CD14-positive monocyte (primary cell): ENCODE data around the gene TMOD3. TPM values are rescaled to one million over a fixed set of nuclear protein-coding genes. Genes with fewer than 3 reads are reported as not detected.
A peak's percentile ranks its signal among the peaks of the same experiment; 100 is the strongest.

Experiments
- DNase-seq, 3 donors: peaks; one replicate each; pipeline ENCODE4 v3.0.0-alpha.2; 2011 to 2022
- H2AFZ ChIP-seq: 2 replicates; pipeline ENCODE4 v1.6.0; 2012; ENCODE audit warnings: mild to moderate bottlenecking, low read depth, low read length, inconsistent platforms; ENCODE audit not compliant: insufficient read depth, poor library complexity, severe bottlenecking
- H3K27ac ChIP-seq, 2 donors: 1 replicate in 1 of 2; 2 replicates in 1 of 2; pipeline ENCODE4 v1.5.1; 2012 to 2013; ENCODE audit warnings: low read length in 2 of 2, control low read depth in 1 of 2, inconsistent platforms in 1 of 2, low read depth in 1 of 2, mild to moderate bottlenecking in 1 of 2
- H3K27me3 ChIP-seq, 2 donors: one replicate each; pipeline versions ENCODE4 v1.6.0 to v1.6.1; 2011 to 2013; ENCODE audit warnings: low read length in 2 of 2; ENCODE audit not compliant: control insufficient read depth in 2 of 2, insufficient read depth in 2 of 2
- H3K36me3 ChIP-seq, 2 donors: replicated peaks in 1 of 2; 1 replicate in 1 of 2; 2 replicates in 1 of 2; pipeline versions ENCODE4 v1.5.1 to v1.6.1; 2012 to 2013; ENCODE audit warnings: low read length in 2 of 2, control low read depth in 1 of 2, inconsistent platforms in 1 of 2, mild to moderate bottlenecking in 1 of 2; ENCODE audit not compliant: insufficient read depth in 2 of 2, control insufficient read depth in 1 of 2
- H3K4me1 ChIP-seq, 2 donors: 1 replicate in 1 of 2; 2 replicates in 1 of 2; pipeline versions ENCODE4 v1.5.1 to v1.6.1; 2012 to 2013; ENCODE audit warnings: low read length in 2 of 2, control low read depth in 1 of 2, inconsistent platforms in 1 of 2, mild to moderate bottlenecking in 1 of 2, moderate library complexity in 1 of 2; ENCODE audit not compliant: insufficient read depth in 2 of 2, control insufficient read depth in 1 of 2
- H3K4me2 ChIP-seq: replicated peaks from 2 replicates; pipeline ENCODE3; 2012; ENCODE audit warnings: low read length, moderate library complexity, mild to moderate bottlenecking; ENCODE audit not compliant: poor library complexity, severe bottlenecking; ENCODE audit errors: extremely low read depth
- H3K4me3 ChIP-seq, 3 experiments: fragments of 200-600 bp in 1 of 3; sonication (generic) in 1 of 3; replicated peaks in 1 of 3; 1 replicate in 2 of 3; 2 replicates in 1 of 3; pipeline ENCODE4 v1.5.1; 2011 to 2013; ENCODE audit warnings: low read length in 3 of 3, mild to moderate bottlenecking in 3 of 3, control low read depth in 2 of 3, low read depth in 2 of 3, inconsistent platforms in 1 of 3, moderate library complexity in 1 of 3
- H3K79me2 ChIP-seq: 2 replicates; pipeline ENCODE4 v1.6.0; 2012; ENCODE audit warnings: mild to moderate bottlenecking, control low read depth, inconsistent platforms, low read length, moderate library complexity; ENCODE audit not compliant: insufficient read depth
- H3K9ac ChIP-seq: 2 replicates; pipeline ENCODE4 v1.6.0; 2017; ENCODE audit warnings: low read length, mild to moderate bottlenecking; ENCODE audit not compliant: insufficient read depth, poor library complexity, severe bottlenecking
- H3K9me3 ChIP-seq, 2 donors: replicated peaks in 1 of 2; 1 replicate in 1 of 2; 2 replicates in 1 of 2; pipeline versions ENCODE4 v1.5.1 to v1.6.1; 2012 to 2013; ENCODE audit warnings: low read length in 2 of 2, control low read depth in 1 of 2; ENCODE audit not compliant: control insufficient read depth in 1 of 2, insufficient read depth in 1 of 2
- H4K20me1 ChIP-seq: 2 replicates; pipeline ENCODE4 v1.6.0; 2012; ENCODE audit warnings: mild to moderate bottlenecking, low read length, control low read depth, moderate library complexity; ENCODE audit not compliant: insufficient read depth
- H3K27ac Mint-ChIP-seq, 7 donors: one replicate each; pipeline ENCODE4 v1.8.0; 2020; ENCODE audit warnings: mild to moderate bottlenecking in 7 of 7, mixed read lengths in 7 of 7, moderate library complexity in 6 of 7, inconsistent platforms in 2 of 7
- H3K27me3 Mint-ChIP-seq, 3 donors: one replicate each; pipeline ENCODE4 v1.8.0; 2021 to 2022; ENCODE audit warnings: low read depth in 3 of 3, mild to moderate bottlenecking in 3 of 3, mixed read lengths in 3 of 3, moderate library complexity in 3 of 3, inconsistent platforms in 1 of 3
- H3K36me3 Mint-ChIP-seq, 2 donors: one replicate each; pipeline ENCODE4 v1.8.0; 2020; ENCODE audit warnings: mixed read lengths in 2 of 2, inconsistent platforms in 1 of 2, mild to moderate bottlenecking in 1 of 2
- H3K4me1 Mint-ChIP-seq: one replicate; pipeline ENCODE4 v1.8.0; 2020; ENCODE audit warnings: mild to moderate bottlenecking, mixed read lengths
- H3K4me3 Mint-ChIP-seq, 2 donors: one replicate each; pipeline ENCODE4 v1.8.0; 2020; ENCODE audit warnings: mild to moderate bottlenecking in 2 of 2, mixed read lengths in 2 of 2, moderate library complexity in 1 of 2
- H3K9me3 Mint-ChIP-seq, 7 donors: one replicate each; pipeline ENCODE4 v1.8.0; 2020 to 2022; ENCODE audit warnings: mixed read lengths in 7 of 7, mild to moderate bottlenecking in 6 of 7, moderate library complexity in 6 of 7, inconsistent platforms in 2 of 7
- CTCF ChIP-seq: fragments of 200-600 bp; IDR thresholded peaks from one replicate; pipeline ENCODE4 v1.8.0; 2022; ENCODE audit warnings: antibody characterized with exemption, mild to moderate bottlenecking
- WGBS: methylation state at CpG from one replicate; pipeline ENCODE4 v1.1.5; 2013; ENCODE audit warnings: missing lambda C conversion rate; ENCODE audit not compliant: insufficient coverage; 5-methylcytosine and 5-hydroxymethylcytosine counted together
- intact Hi-C, 2 donors: fragments of 100-400 bp; cut with micrococcal nuclease; formaldehyde crosslinking; loops; one replicate each; pipeline versions ENCODE4 v1.15.0 to v1.15.1; 2023
- polyA plus RNA-seq, 3 donors: library from polyadenylated mRNA; depleted of rRNA in 1 of 3; unstranded in 2 of 3; stranded (reverse) in 1 of 3; fragments of 300-500 nt in 2 of 3; fragments of >200 nt in 1 of 3; fragmentation: Illumina TruSeq in 2 of 3; gene quantifications; 1 replicate in 2 of 3; 2 replicates in 1 of 3; pipeline ENCODE4 v1.2.3, GENCODE V29; 2012 to 2021

Gene TMOD3
- polyA plus RNA-seq, 3 donors, result 7.7 to 34.8 (median 27.8) TPM

GRCh38 chr15:51856714-51857380 is 27.4 kb downstream of the TMOD3 start:
- H4K20me1 ChIP-seq, result peaks cover 100% of the 10 kb centered on the region
- 69% methylated on average over 2 of the region's 5 CpGs for WGBS
- H3K9ac ChIP-seq, result no peak overlapping the region
- H3K27me3 ChIP-seq, result no peaks in the 10 kb centered on the region
- peaks cover 0 to 4% of the 10 kb centered on the region in 2 donors for H3K36me3 ChIP-seq
- peaks cover 12 to 24% of the 10 kb centered on the region in 2 donors for H3K36me3 Mint-ChIP-seq
- H2AFZ ChIP-seq, result no peak overlapping the region
- peaks cover 98% of the 10 kb centered on the region for H3K79me2 ChIP-seq
- H3K4me2 ChIP-seq, result no peak overlapping the region
- intact Hi-C loops, result no loop called here
- H3K4me1 ChIP-seq, result peaks cover 0 to 11% of the 10 kb centered on the region in 2 donors
- DNase-seq, result no peak
- H3K27ac Mint-ChIP-seq, result peak overlapping the region in 1 of 7 donors; percentile 10
- H3K27me3 Mint-ChIP-seq, result no peaks in the 10 kb centered on the region
- no peaks in the 10 kb centered on the region for H3K9me3 Mint-ChIP-seq
- H3K4me1 Mint-ChIP-seq, result peaks cover 34% of the 10 kb centered on the region
- TF ChIP-seq CTCF, result no peak
- H3K9me3 ChIP-seq, result no peaks in the 10 kb centered on the region
- H3K4me3 Mint-ChIP-seq, result no peak overlapping the region
- H3K27ac ChIP-seq, result no peak overlapping the region
- H3K4me3 ChIP-seq, result no peak overlapping the region

- H3K9ac ChIP-seq, result no peak overlapping the region
- H3K4me3 Mint-ChIP-seq, result no peak overlapping the region
- no peaks in the 10 kb centered on the region for H3K27me3 Mint-ChIP-seq
- WGBS, result 80% methylated on average over 6 of the region's 10 CpGs
- no peaks in the 10 kb centered on the region for H3K9me3 ChIP-seq
- no peak overlapping the region for H3K4me3 ChIP-seq
- no peaks in the 10 kb centered on the region for H3K27me3 ChIP-seq
- H4K20me1 ChIP-seq, result peaks cover 100% of the 10 kb centered on the region
- peak overlapping the region in 1 of 7 donors; percentile 13 for H3K27ac Mint-ChIP-seq
- H2AFZ ChIP-seq, result no peak overlapping the region
- intact Hi-C loops, result no loop called here
- peak in 1 of 3 donors; percentile 47 for DNase-seq
- H3K36me3 Mint-ChIP-seq, result peaks cover 45 to 50% of the 10 kb centered on the region in 2 donors
- H3K79me2 ChIP-seq, result peaks cover 79% of the 10 kb centered on the region
- H3K9me3 Mint-ChIP-seq, result no peaks in the 10 kb centered on the region
- peaks cover 29 to 53% of the 10 kb centered on the region in 2 donors for H3K36me3 ChIP-seq
- TF ChIP-seq CTCF, result no peak
- no peak overlapping the region for H3K4me2 ChIP-seq
- peak overlapping the region in 1 of 2 donors; percentile 5 for H3K27ac ChIP-seq
- peaks cover 15% of the 10 kb centered on the region for H3K4me1 Mint-ChIP-seq
- H3K4me1 ChIP-seq, result peaks cover 0 to 8% of the 10 kb centered on the region in 2 donors
Measured at GRCh38 chr15:51861557-51862359, 32.3 kb downstream of the TMOD3 start.
